Gastrocnemius medialis (tissue), 4 donors: Measurements from ENCODE around the gene WNK2.

Source experiments
- POLR2A ChIP-seq, 2 donors: fragments of 450-650 bp; IDR thresholded peaks; one replicate each; pipeline ENCODE4 v1.6.1; 2017; ENCODE audit warnings: antibody characterized with exemption in 2 of 2, mild to moderate bottlenecking in 2 of 2, moderate library complexity in 2 of 2
- TF ChIP-seq, protein P1 (sequence below), 5 experiments: fragments of 450-650 bp in 3 of 5; fragments of 200-600 bp in 2 of 5; sonication (generic) in 2 of 5; IDR thresholded peaks in 4 of 5; conservative IDR thresholded peaks in 1 of 5; 1 replicate in 4 of 5; 2 replicates in 1 of 5; pipeline ENCODE4 v1.5.1; 2016 to 2019; ENCODE audit warnings: antibody characterized with exemption in 5 of 5, mild to moderate bottlenecking in 3 of 5, moderate library complexity in 3 of 5

DNA sequence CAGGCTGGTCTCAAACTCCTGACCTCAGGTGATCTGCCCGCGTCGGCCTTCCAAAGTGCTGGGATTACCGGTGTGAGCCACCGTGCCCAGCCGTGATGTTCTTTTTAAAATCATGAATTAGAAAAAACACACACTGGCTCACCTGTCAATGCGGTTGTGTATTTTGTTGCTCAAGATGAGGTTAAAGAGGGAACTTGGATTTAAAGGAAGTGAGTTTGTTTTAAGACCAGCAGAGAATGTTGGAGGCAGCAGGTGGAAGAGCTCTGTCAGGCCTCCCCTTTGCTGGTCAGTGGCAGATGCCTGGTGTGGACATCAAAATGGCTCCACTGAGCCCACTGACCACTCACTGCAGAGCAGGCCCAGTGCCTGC, 38.9 kb downstream of the WNK2 start:
- TF ChIP-seq, protein P1, sequence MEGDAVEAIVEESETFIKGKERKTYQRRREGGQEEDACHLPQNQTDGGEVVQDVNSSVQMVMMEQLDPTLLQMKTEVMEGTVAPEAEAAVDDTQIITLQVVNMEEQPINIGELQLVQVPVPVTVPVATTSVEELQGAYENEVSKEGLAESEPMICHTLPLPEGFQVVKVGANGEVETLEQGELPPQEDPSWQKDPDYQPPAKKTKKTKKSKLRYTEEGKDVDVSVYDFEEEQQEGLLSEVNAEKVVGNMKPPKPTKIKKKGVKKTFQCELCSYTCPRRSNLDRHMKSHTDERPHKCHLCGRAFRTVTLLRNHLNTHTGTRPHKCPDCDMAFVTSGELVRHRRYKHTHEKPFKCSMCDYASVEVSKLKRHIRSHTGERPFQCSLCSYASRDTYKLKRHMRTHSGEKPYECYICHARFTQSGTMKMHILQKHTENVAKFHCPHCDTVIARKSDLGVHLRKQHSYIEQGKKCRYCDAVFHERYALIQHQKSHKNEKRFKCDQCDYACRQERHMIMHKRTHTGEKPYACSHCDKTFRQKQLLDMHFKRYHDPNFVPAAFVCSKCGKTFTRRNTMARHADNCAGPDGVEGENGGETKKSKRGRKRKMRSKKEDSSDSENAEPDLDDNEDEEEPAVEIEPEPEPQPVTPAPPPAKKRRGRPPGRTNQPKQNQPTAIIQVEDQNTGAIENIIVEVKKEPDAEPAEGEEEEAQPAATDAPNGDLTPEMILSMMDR (IDR thresholded peaks at IDR 0.05 in 4 of 5, conservative IDR thresholded peaks at IDR 0.05 in 1 of 5), result no peak
- TF ChIP-seq POLR2A (IDR thresholded peaks at IDR 0.05), result no peak
